GM13976 (cell line): ENCODE results near the gene TEAD4.

Experiments used
- DNase-seq: peaks from one replicate; pipeline ENCODE4 v3.0.0; 2012; ENCODE audit warnings: low spot score
- in situ Hi-C: fragments of 300-500 bp; cut with MboI; formaldehyde crosslinking; loops from one replicate; pipeline ENCODE4 v1.12.0; 2022; ENCODE audit warnings: low sequenced_read_pairs, mixed read lengths, inconsistent platforms; ENCODE audit not compliant: unreplicated experiment
- TF ChIP-seq, protein P1 (sequence below): IDR thresholded peaks from 2 replicates; pipeline ENCODE4 v1.5.1; 2012; ENCODE audit warnings: borderline replicate concordance, mild to moderate bottlenecking; ENCODE audit not compliant: insufficient read depth; ENCODE audit errors: extremely low read depth, missing control alignments, control extremely low read depth

TEAD4 gene

DNA sequence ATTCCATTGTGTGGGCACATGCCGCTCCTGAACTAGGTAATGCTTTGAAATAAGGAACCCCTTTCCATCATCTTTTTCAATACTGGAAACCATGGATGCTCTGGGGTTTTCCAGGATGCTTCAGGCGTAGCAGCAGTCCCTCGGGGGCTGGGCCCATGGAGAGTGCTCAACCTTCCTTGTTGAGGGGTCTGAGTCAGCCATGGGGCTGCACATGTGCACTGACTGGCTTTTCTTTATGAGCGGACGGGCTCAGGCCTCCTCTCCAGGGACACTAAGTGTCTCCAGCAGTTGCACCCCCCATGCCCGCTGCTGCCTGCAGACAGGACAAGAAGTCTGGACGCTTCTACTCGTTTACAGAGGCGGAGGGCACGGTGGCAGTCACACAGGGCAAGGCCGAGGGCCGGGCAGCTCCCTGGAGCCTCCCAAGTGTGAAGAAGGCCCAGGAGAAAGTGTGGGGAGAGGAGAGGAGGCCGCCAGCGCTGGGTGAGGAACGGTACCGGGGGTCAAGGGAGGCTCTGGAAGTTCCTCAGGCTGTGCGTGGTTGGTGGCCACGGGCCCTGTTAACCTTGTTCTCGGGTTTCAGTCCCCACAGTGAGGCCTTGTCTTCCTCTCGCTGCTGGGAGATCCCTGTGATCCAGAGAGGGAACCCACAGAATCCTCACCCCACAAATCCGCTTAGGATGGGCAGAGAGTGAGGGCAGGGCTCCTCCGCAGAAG lies 51.2 kb downstream of the TEAD4 start:
- in situ Hi-C loops, result no loop called here
- TF ChIP-seq, protein P1, sequence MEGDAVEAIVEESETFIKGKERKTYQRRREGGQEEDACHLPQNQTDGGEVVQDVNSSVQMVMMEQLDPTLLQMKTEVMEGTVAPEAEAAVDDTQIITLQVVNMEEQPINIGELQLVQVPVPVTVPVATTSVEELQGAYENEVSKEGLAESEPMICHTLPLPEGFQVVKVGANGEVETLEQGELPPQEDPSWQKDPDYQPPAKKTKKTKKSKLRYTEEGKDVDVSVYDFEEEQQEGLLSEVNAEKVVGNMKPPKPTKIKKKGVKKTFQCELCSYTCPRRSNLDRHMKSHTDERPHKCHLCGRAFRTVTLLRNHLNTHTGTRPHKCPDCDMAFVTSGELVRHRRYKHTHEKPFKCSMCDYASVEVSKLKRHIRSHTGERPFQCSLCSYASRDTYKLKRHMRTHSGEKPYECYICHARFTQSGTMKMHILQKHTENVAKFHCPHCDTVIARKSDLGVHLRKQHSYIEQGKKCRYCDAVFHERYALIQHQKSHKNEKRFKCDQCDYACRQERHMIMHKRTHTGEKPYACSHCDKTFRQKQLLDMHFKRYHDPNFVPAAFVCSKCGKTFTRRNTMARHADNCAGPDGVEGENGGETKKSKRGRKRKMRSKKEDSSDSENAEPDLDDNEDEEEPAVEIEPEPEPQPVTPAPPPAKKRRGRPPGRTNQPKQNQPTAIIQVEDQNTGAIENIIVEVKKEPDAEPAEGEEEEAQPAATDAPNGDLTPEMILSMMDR, result no peak
- DNase-seq, result no peak

DNA sequence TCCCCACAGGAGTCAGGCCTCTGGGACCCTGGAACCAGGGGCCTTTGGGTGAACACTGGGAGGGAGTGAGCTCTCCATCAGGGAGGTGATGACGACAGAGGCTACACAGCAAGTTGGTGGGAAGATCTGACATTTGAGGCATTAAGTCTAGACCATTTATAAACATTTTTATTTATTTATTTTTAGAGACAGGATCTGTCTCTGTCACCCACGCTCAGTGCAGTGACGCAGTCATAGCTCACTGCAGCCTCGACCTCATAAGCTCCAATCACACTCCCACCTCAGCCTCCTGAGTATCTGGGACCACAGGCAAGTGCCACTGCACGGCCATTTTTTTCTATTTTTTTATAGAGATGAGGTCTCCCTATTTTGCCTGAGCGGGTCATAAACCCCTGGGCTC lies 53.6 kb downstream of the TEAD4 start:
- TF ChIP-seq, protein P1, result no peak
- in situ Hi-C loops, result no loop called here

DNA sequence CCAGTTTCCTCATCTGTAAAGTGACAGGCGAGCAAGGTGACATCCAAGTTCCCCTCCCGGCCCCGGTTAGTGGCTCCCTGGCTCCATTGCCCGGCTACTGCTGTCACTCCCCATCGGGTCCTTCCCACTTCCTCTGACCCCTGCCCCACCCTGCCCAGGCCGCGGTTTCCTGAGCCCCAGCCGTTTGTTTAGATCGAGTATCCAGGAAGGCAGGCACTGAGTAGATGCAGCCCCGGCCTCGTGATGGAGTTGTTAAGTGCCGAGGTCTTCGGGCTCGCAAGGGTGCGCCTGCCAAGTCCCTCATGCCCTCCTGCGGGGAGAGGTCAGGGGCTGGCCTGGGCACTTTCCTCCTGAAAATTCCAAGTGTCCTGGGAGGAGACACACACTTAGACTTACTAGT lies 55.4 kb downstream of the TEAD4 start:
- TF ChIP-seq, protein P1, result no peak
- in situ Hi-C loops, result no loop called here
- DNase-seq, result no peak

More for the DNA sequence above, 53.6 kb downstream of the TEAD4 start:
- DNase-seq, result no peak

DNA sequence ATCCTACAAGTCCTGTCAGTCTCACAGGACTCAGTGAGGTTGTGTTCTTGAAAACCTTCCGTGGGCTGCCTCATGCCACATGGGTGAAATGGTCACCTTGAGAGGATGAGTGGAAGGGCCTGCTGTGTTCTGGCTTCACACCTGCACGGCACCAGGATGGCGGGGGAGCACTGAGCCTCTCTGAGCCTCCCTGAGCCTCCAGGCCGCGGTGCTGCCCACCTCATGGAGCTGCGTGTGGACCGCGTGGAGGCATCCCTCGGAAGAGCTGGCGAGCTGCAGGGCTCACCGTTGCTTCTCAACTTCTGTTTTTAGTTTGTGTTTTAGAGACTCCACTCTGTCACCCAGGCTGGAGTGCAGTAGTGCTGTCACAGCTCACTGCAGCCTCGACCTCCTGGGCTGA lies 56.2 kb downstream of the TEAD4 start:
- TF ChIP-seq, protein P1, result no peak
- in situ Hi-C loops, result no loop called here
- DNase-seq, result no peak

DNA sequence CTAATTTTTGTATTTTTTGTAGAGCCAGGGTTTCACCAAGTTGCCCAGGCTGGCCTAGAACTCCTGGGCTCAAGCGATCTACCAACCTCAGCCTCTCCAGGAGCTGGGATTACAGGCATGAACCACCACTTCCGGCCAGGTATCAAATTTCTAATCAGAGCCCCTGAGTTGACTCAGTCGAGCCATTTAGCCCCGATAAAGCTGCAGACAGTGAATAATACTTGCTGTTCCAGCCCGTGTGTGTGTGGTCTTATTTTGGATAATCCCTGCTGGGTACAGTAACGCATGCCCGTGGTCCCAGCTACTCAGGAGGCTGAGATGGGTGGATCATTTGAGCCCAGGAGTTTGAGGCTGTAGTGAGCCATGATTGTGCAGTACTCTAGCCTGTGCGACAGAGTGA lies 57.0 kb downstream of the TEAD4 start:
- in situ Hi-C loops, result no loop called here
- TF ChIP-seq, protein P1, result no peak
- no peak for DNase-seq

DNA sequence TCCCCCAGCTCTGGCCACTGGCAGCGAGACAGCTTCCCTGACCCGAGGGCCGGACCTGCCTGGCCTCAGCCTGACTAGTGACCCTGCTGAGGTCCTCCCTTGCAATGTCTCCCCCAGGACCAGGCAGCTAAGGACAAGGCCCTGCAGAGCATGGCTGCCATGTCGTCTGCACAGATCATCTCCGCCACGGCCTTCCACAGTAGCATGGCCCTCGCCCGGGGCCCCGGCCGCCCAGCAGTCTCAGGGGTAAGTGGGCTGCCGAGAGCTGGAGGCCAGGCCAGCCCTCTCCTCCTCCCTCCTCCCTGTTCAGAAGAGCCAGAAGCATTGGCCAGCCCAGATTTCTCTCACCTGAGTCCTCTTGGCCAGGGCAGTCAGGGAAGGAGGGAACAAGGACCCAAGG lies 58.1 kb downstream of the TEAD4 start:
- in situ Hi-C loops, result no loop called here
- DNase-seq, result no peak
- TF ChIP-seq, protein P1, result no peak
